Measurements from ENCODE around the gene CIB4.

The CIB4 gene

DNA sequence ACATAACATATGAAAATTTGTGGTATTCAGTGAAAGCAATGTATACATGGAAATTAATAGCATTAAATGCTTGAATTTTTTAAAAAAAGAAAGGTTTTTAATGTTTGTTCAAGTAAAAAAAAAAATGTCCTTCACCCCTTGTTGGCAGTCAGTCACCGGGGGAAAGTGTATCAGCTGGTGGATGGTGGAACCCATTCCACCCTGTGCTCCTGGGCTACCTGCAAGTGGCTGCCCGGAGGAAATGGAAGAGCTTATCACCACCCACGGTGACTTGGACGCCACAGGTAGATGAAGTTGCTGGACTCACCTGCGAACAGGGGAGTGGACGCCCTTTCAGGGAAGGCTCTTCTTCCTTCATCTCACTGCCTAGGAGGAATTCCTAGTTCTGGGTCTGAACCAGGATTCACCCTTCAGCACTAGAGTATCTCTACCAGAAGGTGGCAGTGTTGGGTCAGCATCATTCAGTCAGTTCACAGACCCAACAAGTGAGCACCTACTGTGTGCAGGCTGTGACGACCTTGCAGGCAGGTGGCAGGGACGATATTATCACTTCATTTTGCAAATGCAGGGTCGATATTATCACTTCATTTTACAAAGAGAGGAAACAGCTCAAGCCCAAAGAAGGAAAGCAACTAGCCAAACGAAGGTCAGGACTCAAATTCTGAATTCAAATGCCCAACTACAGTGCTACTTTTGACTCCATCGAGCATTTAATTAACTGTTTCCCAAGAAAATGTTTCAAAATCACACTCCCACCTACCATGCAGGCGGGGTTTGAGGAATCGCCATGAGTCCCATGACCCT is 35.8 kb downstream of the CIB4 start:
- DNase-seq = no peak

GRCh38 chr2:26602575-26602974 is 38.6 kb downstream of the CIB4 start:
- no peak for DNase-seq

GRCh38 chr2:26599387-26599786 is 41.8 kb downstream of the CIB4 start:
- no peak for DNase-seq

DNA sequence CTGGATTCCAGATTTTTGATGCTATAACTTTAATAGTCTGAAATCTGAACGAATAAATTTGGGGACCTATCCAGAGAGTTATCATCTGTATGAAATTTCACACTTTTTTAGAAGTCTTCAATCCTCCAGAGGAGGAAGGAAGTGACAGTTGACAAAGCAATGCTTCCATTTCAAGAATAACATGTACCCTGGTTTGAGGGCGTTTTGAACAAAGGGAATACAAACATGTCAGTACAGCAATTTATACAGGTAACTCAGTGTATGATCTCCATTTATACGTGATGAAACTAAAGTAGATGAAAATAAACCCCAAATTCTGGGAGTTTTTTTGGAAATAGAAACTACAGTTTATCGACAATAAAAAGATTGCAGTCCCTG is 42.2 kb downstream of the CIB4 start:
- DNase-seq = no peak

GRCh38 chr2:26598336-26598995 is 42.7 kb downstream of the CIB4 start:
- no peak for DNase-seq

DNA sequence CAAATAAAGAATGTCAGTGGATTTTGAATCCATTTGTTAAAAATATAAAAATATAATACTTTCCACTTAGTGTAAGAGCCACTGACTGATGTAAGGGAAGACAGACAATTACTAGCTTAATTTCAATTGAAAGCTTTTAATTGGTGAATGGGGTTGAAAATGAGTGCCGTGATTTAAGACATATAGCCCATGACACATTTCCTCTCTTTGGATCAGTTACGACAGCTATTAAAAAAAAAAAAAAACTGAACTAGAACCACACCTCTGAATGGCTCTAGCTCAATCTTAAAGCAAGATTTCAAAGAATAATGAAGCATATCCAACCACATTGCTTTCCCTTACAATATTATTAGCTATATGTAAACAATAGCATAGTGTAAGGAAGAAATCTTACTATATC is 44.0 kb downstream of the CIB4 start:
- no peak for DNase-seq

GRCh38 chr2:26595146-26595545 is 46.0 kb downstream of the CIB4 start:
- DNase-seq = no peak

- DNase-seq = no peak
Measured at GRCh38 chr2:26591619-26592505, 49.3 kb downstream of the CIB4 start.

- no peak for DNase-seq
Measured at GRCh38 chr2:26590980-26591618, 50.1 kb downstream of the CIB4 start.

DNA sequence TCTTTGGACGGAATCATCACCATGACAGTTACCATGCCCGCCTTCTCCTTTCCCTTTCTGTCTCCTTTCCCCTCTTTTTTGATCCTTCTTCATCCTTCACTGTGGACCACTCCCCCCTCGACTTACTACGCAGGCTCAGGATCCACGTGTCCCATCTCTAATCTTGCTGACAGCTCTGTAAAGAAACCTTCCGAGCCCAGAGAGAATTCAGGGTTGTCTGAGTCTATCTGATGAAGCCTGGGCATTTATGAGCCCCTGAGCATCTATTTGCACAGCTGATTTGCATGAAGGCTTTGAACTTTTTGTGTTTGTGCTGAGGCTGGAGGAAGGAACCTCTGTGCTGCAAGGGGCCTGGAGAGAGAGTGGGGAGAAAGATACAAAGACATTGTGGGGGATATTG is 50.7 kb downstream of the CIB4 start:
- DNase-seq = no peak

GRCh38 chr2:26588576-26588975 is 52.6 kb downstream of the CIB4 start:
- DNase-seq = no peak

GRCh38 chr2:26587994-26588393 is 53.2 kb downstream of the CIB4 start:
- DNase-seq = no peak

DNA sequence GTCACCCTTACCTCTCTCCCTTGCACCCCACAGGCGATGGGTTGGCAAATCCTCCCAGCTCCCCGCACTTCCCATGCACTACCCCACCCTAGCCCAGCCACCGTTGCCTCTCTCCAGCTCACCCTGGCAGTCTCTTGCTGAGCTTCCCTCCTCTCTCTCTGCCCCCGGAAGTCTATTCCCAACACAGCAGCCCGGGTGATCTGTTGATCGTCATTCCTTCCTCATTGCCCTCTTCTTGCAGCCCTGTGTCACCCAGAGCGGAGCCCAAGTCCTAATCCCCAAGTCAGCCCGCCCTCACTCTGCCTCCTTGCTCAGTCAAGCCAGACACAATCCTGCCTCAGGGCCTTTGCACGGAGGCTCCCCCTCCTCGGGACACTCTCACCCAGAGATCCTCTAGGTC is 55.2 kb downstream of the CIB4 start:
- no peak for DNase-seq

GRCh38 chr2:26585100-26585499 is 56.1 kb downstream of the CIB4 start:
- DNase-seq = no peak

GRCh38 chr2:26584656-26585055 is 56.5 kb downstream of the CIB4 start:
- DNase-seq = no peak

GRCh38 chr2:26584191-26584590 is 57.0 kb downstream of the CIB4 start:
- DNase-seq = no peak

GRCh38 chr2:26583381-26583911 is 57.7 kb downstream of the CIB4 start:
- DNase-seq = no peak

DNA sequence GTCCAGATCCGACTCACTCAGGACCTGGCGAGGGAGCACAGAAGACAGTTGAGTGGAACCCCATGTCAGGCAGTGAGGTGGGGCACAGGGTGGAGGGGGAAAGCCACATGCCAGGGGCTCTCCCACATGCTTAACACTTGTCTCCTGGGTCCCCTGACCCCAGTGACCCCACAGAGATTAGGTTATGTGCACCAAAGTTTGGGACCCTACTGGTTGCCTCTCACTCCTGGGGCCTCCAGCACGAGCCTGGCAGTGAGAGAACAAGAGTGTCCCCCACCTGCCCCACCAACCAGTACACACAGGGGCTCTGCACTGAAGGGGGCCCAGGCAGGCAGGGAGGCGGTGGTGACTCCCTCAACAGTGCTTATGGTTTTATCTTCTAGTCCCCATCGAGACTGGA is 58.3 kb downstream of the CIB4 start:
- no peak for DNase-seq

GRCh38 chr2:26581991-26582842 is 58.9 kb downstream of the CIB4 start:
- no peak for DNase-seq

DNA sequence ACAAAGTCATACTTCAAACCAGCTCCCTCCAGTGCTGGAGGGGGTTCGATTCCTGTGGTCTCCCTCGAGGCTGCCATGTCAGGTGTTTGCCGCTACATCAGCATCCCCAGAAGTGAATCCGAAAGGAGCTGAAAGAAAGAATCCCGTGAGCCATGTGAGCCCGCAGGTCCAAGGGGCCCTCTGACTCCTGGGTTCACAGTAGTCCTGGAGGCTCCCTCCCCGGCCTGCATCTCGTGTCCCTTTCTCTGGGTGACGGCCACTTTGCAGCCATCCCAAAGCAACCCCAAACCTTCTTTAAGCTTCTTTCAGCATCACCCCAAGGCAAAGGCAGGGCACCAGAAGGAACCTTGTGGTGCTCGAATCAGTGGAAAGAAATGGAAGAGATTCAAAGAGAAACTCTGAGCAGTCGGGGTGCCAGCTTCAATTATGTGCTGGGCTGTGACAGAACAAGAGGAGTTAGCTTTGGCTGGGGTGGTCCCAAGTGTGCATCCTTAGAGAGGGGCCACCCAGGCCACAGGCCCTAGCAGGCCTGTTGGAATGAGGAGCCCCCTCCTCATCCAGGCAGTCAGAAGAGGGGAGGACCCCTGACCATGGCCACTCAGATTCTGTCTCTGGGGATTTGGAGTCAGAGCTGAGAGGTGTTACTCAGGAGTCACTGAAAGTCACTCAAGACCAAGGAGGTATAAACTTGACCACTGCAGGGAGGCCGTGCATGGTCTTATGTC is 59.7 kb downstream of the CIB4 start:
- DNase-seq = no peak

GRCh38 chr2:26580751-26581150 is 60.4 kb downstream of the CIB4 start:
- no peak for DNase-seq

Measured in SIG-M5 (cell line).